HCT116 (cell line): ENCODE measurements around the gene KAZN. TPM values are rescaled to one million over a fixed set of nuclear protein-coding genes. Genes with fewer than 3 reads are reported as not detected.

Experiments used
- ATAC-seq: fragments of 200-7000 bp; cut with Tn5 transposase; 2 replicates; pipeline ENCODE4 v1.9.1; 2020; ENCODE audit warnings: mild to moderate bottlenecking, moderate library complexity
- BruUV-seq: library from RNA; stranded (reverse); fragments of 400-500 nt; replicated peaks from 2 replicates; lab custom pipeline; 2021; lab: Mats Ljungman, UMichigan
- CTCF ChIA-PET: fragments of 300-600 bp; sonication (Branson Sonifier 250); formaldehyde crosslinking; loops from one replicate; lab custom pipeline; 2021; ENCODE audit warnings: antibody characterized with exemption; lab: Charles Lee
- POLR2A ChIA-PET: fragments of 300-600, 350-600 bp; sonication (Branson Sonifier 250); formaldehyde crosslinking; loops from one replicate; lab custom pipeline; 2021; ENCODE audit warnings: antibody characterized with exemption; lab: Charles Lee
- RAD21 ChIA-PET, 2 experiments: fragments of 300-600 bp; sonication (Branson Sonifier 250); formaldehyde crosslinking; loops; one replicate each; lab custom pipeline; 2023; ENCODE audit warnings: low total read pairs in 2 of 2; ENCODE audit not compliant: uncharacterized antibody in 2 of 2, unreplicated experiment in 2 of 2, low non-redundant PET in 1 of 2; lab: Charles Lee
- DNase-seq: peaks from one replicate; pipeline ENCODE4 v3.0.0-alpha.2; 2010; ENCODE audit warnings: low read depth, low spot score
- H2AFZ ChIP-seq: fragments of 200-600 bp; shearing (Covaris generic), sonication (generic); 2 replicates; pipeline ENCODE4 v1.6.1; 2017; ENCODE audit warnings: low read depth, mixed run types, mixed read lengths, antibody characterized with exemption, low read length; ENCODE audit not compliant: poor library complexity, severe bottlenecking
- H3K27ac ChIP-seq: 2 replicates; pipeline ENCODE4 v1.5.1; 2012; ENCODE audit warnings: low read depth, low read length
- H3K27me3 ChIP-seq: fragments of 200-600 bp; sonication (generic); 2 replicates; pipeline ENCODE4 v1.6.1; 2016; ENCODE audit warnings: mixed run types, low read length, mixed read lengths; ENCODE audit not compliant: insufficient read depth
- H3K36me3 ChIP-seq, 2 experiments: fragments of 200-500 bp in 1 of 2; fragments of 200-600 bp in 1 of 2; sonication (Bioruptor generic) in 1 of 2; sonication (generic) in 1 of 2; 2 replicates each; pipeline versions ENCODE4 v1.5.1 to v1.6.1; 2014 to 2016; ENCODE audit warnings: low read length in 2 of 2, inconsistent platforms in 1 of 2, mixed read lengths in 1 of 2, mixed run types in 1 of 2; ENCODE audit not compliant: insufficient read depth in 2 of 2, control insufficient read depth in 1 of 2
- H3K4me1 ChIP-seq, 2 experiments: fragments of 200-600 bp in 1 of 2; sonication (generic) in 1 of 2; 2 replicates each; pipeline versions ENCODE4 v1.5.1 to v1.6.1; 2012 to 2017; ENCODE audit warnings: low read length in 2 of 2, inconsistent platforms in 1 of 2, mild to moderate bottlenecking in 1 of 2, mixed read lengths in 1 of 2, mixed run types in 1 of 2, moderate library complexity in 1 of 2; ENCODE audit not compliant: insufficient read depth in 2 of 2, control insufficient read depth in 1 of 2
- H3K4me2 ChIP-seq: fragments of 200-600 bp; sonication (generic); 2 replicates; pipeline ENCODE4 v1.6.1; 2017; ENCODE audit warnings: mixed run types, low read length, mixed read lengths
- H3K4me3 ChIP-seq, 2 experiments: fragments of 200-600 bp in 1 of 2; sonication (generic) in 1 of 2; replicated peaks in 1 of 2; 2 replicates each; pipeline ENCODE4 v1.5.1; 2011 to 2016; ENCODE audit warnings: low read length in 2 of 2, control low read depth in 1 of 2, low read depth in 1 of 2, mild to moderate bottlenecking in 1 of 2, mixed read lengths in 1 of 2, mixed run types in 1 of 2
- H3K79me2 ChIP-seq: fragments of 200-600 bp; sonication (generic); 2 replicates; pipeline ENCODE4 v1.6.1; 2017; ENCODE audit warnings: mild to moderate bottlenecking, mixed run types, low read length, moderate library complexity, mixed read lengths; ENCODE audit not compliant: insufficient read depth
- H3K9ac ChIP-seq: fragments of 200-600 bp; sonication (generic); 2 replicates; pipeline ENCODE4 v1.6.1; 2016; ENCODE audit warnings: low read length, mixed read lengths
- H3K9me2 ChIP-seq: fragments of 200-600 bp; sonication (generic), shearing (Covaris generic); 2 replicates; pipeline ENCODE4 v1.6.1; 2017; ENCODE audit warnings: mixed run types, mild to moderate bottlenecking, moderate library complexity; ENCODE audit not compliant: insufficient read depth
- H3K9me3 ChIP-seq, 2 experiments: fragments of 200-500 bp in 1 of 2; fragments of 200-600 bp in 1 of 2; sonication (Bioruptor generic) in 1 of 2; sonication (generic) in 1 of 2; 2 replicates each; pipeline ENCODE4 v1.6.1; 2014 to 2017; ENCODE audit warnings: low read length in 2 of 2, mixed read lengths in 2 of 2, inconsistent platforms in 1 of 2, low read depth in 1 of 2, mild to moderate bottlenecking in 1 of 2, mixed run types in 1 of 2, moderate library complexity in 1 of 2; ENCODE audit not compliant: control insufficient read depth in 1 of 2, insufficient read depth in 1 of 2
- H4K20me1 ChIP-seq: fragments of 200-600 bp; sonication (generic), shearing (Covaris generic); 2 replicates; pipeline ENCODE4 v1.6.1; 2017; ENCODE audit warnings: mixed run types, mild to moderate bottlenecking, moderate library complexity; ENCODE audit not compliant: insufficient read depth
- ATF3 ChIP-seq: IDR thresholded peaks from 2 replicates; pipeline ENCODE4 v1.6.1; 2012
- CEBPB ChIP-seq: IDR thresholded peaks from 2 replicates; pipeline ENCODE4 v1.6.1; 2012; ENCODE audit warnings: low read depth
- EZH2 ChIP-seq: fragments of 200-600 bp; sonication (generic); IDR thresholded peaks from 2 replicates; pipeline ENCODE4 v1.6.1; 2017; ENCODE audit warnings: antibody characterized with exemption, mixed run types
- FOSL1 ChIP-seq: IDR thresholded peaks from 2 replicates; pipeline ENCODE4 v1.6.1; 2012; ENCODE audit warnings: low read depth
- JUND ChIP-seq: IDR thresholded peaks from 2 replicates; pipeline ENCODE4 v1.6.1; 2012
- POLR2A ChIP-seq: IDR thresholded peaks from 2 replicates; pipeline ENCODE4 v1.7.0; 2011; ENCODE audit warnings: borderline replicate concordance; ENCODE audit not compliant: insufficient read depth, insufficient read length; ENCODE audit errors: extremely low read depth
- SIN3A ChIP-seq: IDR thresholded peaks from 2 replicates; pipeline ENCODE4 v1.6.1; 2012; ENCODE audit warnings: low read depth
- SP1 ChIP-seq: IDR thresholded peaks from 2 replicates; pipeline ENCODE4 v1.6.1; 2012; ENCODE audit warnings: low read depth
- TCF7L2 ChIP-seq: IDR thresholded peaks from 2 replicates; pipeline ENCODE4 v1.7.0; 2011; ENCODE audit warnings: borderline replicate concordance, inconsistent platforms; ENCODE audit not compliant: insufficient read depth, insufficient read length; ENCODE audit errors: extremely low read depth
- YY1 ChIP-seq: IDR thresholded peaks from 2 replicates; pipeline ENCODE4 v1.6.1; 2011; ENCODE audit warnings: low read length, low read depth, moderate library complexity, mild to moderate bottlenecking; ENCODE audit not compliant: insufficient replicate concordance; ENCODE audit errors: extremely low read depth
- ZFX ChIP-seq: fragments of 450-650 bp; IDR thresholded peaks from 2 replicates; pipeline ENCODE4 v1.6.1; 2017
- intact Hi-C: fragments of 100-400 bp; cut with micrococcal nuclease; formaldehyde crosslinking; loops from 2 replicates; pipeline ENCODE4 v1.10.0; 2022
- total RNA-seq: library from RNA; stranded (reverse); gene quantifications from one replicate; pipeline ENCODE4 v1.2.1, GENCODE V29; 2021; ENCODE audit not compliant: unreplicated experiment

KAZN gene
- total RNA-seq, 1 experiment from 2014 or later = 13.4 TPM

GRCh38 chr1:14757286-14757625 is 158.8 kb downstream of the KAZN start:
- CTCF ChIA-PET = no interaction called here
- Histone ChIP-seq H3K36me3 (no peaks in the 10 kb centered on the region), H3K9me3 (no peaks in the 10 kb centered on the region), H3K4me2 (no peak overlapping the region), H3K27ac (no peak overlapping the region), H3K9me2 (no peaks in the 10 kb centered on the region), H3K79me2 (no peaks in the 10 kb centered on the region), H2AFZ (no peak overlapping the region), H3K4me3 (no peak overlapping the region), H3K4me1 (no peaks in the 10 kb centered on the region), H3K27me3 (peaks cover 46% of the 10 kb centered on the region), H3K9ac (no peak overlapping the region), H4K20me1 (no peaks in the 10 kb centered on the region)
- POLR2A ChIA-PET = no interaction called here
- ATAC-seq = no peak
- no peak for TF ChIP-seq CEBPB
- TF ChIP-seq SIN3A = no peak
- no peak for TF ChIP-seq FOSL1
- TF ChIP-seq YY1 = no peak
- TF ChIP-seq SP1 = no peak
- no peak for TF ChIP-seq JUND
- TF ChIP-seq ATF3 = no peak
- no peak for TF ChIP-seq ZFX
- TF ChIP-seq POLR2A = no peak
- TF ChIP-seq TCF7L2 = no peak
- no peak for TF ChIP-seq EZH2
- intact Hi-C loops = no loop called here
- RAD21 ChIA-PET = no interaction called here
- no TSS peak for BruUV-seq
- no peak for DNase-seq

GRCh38 chr1:14759042-14759818 is 160.7 kb downstream of the KAZN start:
- Histone ChIP-seq H3K4me2 (no peak overlapping the region), H3K9me3 (no peaks in the 10 kb centered on the region), H4K20me1 (no peaks in the 10 kb centered on the region), H3K9me2 (no peaks in the 10 kb centered on the region), H3K36me3 (no peaks in the 10 kb centered on the region), H2AFZ (no peak overlapping the region), H3K27me3 (peaks cover 46% of the 10 kb centered on the region), H3K27ac (no peak overlapping the region), H3K79me2 (no peaks in the 10 kb centered on the region), H3K9ac (no peak overlapping the region), H3K4me3 (no peak overlapping the region), H3K4me1 (no peaks in the 10 kb centered on the region)
- no peak for ATAC-seq
- no TSS peak for BruUV-seq
- intact Hi-C loops = no loop called here
- CTCF ChIA-PET = no interaction called here
- no peak for TF ChIP-seq POLR2A
- POLR2A ChIA-PET = no interaction called here
- no peak for DNase-seq
- RAD21 ChIA-PET = no interaction called here
